Liver (tissue), 9 donors: ENCODE results near the gene NPL. TPM values are rescaled to one million over a fixed set of nuclear protein-coding genes. Genes with fewer than 3 reads are reported as not detected.
A peak's percentile ranks its signal among the peaks of the same experiment; 100 is the strongest.

ENCODE experiments used
- DNase-seq: peaks from one replicate; pipeline ENCODE4 v3.0.0-alpha.2; 2017; ENCODE audit warnings: low spot score
- H3K27ac ChIP-seq, 2 donors: one replicate each; pipeline ENCODE4 v1.7.0; 2013; ENCODE audit warnings: inconsistent platforms in 2 of 2, low read length in 2 of 2, control low read depth in 1 of 2, low read depth in 1 of 2, mild to moderate bottlenecking in 1 of 2
- H3K27me3 ChIP-seq, 4 donors: one replicate each; pipeline versions ENCODE4 v1.6.1 to v1.7.0; 2013; ENCODE audit warnings: low read length in 3 of 4, inconsistent platforms in 1 of 4, mild to moderate bottlenecking in 1 of 4, moderate library complexity in 1 of 4; ENCODE audit not compliant: control insufficient read depth in 4 of 4, insufficient read depth in 4 of 4
- H3K36me3 ChIP-seq, 4 donors: one replicate each; pipeline versions ENCODE4 v1.6.1 to v1.7.0; 2013; ENCODE audit warnings: low read length in 3 of 4, mild to moderate bottlenecking in 3 of 4, low read depth in 1 of 4, moderate library complexity in 1 of 4; ENCODE audit not compliant: control insufficient read depth in 4 of 4, insufficient read depth in 3 of 4
- H3K4me1 ChIP-seq, 4 donors: one replicate each; pipeline versions ENCODE4 v1.6.1 to v1.7.0; 2013; ENCODE audit warnings: low read length in 3 of 4, mild to moderate bottlenecking in 3 of 4, moderate library complexity in 1 of 4; ENCODE audit not compliant: control insufficient read depth in 4 of 4, insufficient read depth in 4 of 4
- H3K4me3 ChIP-seq, 3 donors: one replicate each; pipeline versions ENCODE4 v1.6.1 to v1.7.0; 2013; ENCODE audit warnings: low read length in 3 of 3, control low read depth in 1 of 3, low read depth in 1 of 3, mild to moderate bottlenecking in 1 of 3
- H3K9ac ChIP-seq, 2 donors: one replicate each; pipeline ENCODE4 v1.7.0; 2013; ENCODE audit warnings: low read length in 2 of 2, mild to moderate bottlenecking in 2 of 2, moderate library complexity in 2 of 2, control low read depth in 1 of 2, low read depth in 1 of 2
- H3K9me3 ChIP-seq, 4 donors: one replicate each; pipeline versions ENCODE4 v1.6.1 to v1.7.0; 2013; ENCODE audit warnings: low read length in 3 of 4; ENCODE audit not compliant: control insufficient read depth in 4 of 4
- ATF3 ChIP-seq: IDR thresholded peaks from 2 replicates; pipeline ENCODE4 v1.6.1; 2016; ENCODE audit warnings: antibody characterized with exemption
- CTCF ChIP-seq: fragments of 150-350 bp; IDR thresholded peaks from 2 replicates; pipeline ENCODE4 v1.5.1; 2017; ENCODE audit warnings: improper control_type of control experiment, low read depth, low read length; ENCODE audit not compliant: missing input control
- EGR1 ChIP-seq, 2 donors: IDR thresholded peaks; 2 replicates each; pipeline ENCODE4 v1.6.1; 2016 to 2018; ENCODE audit warnings: antibody characterized with exemption in 2 of 2, low read depth in 2 of 2
- FOXA1 ChIP-seq: IDR thresholded peaks from 2 replicates; pipeline ENCODE4 v1.6.1; 2016; ENCODE audit warnings: antibody characterized with exemption
- FOXA2 ChIP-seq: IDR thresholded peaks from 2 replicates; pipeline ENCODE4 v1.6.1; 2016; ENCODE audit warnings: antibody characterized with exemption
- GABPA ChIP-seq, 2 donors: IDR thresholded peaks in 1 of 2; conservative IDR thresholded peaks in 1 of 2; 2 replicates each; pipeline ENCODE4 v1.6.1; 2016; ENCODE audit warnings: antibody characterized with exemption in 2 of 2, mild to moderate bottlenecking in 1 of 2, moderate library complexity in 1 of 2
- HNF4A ChIP-seq, 2 donors: conservative IDR thresholded peaks; 2 replicates each; pipeline ENCODE4 v1.6.1; 2016; ENCODE audit warnings: antibody characterized with exemption in 2 of 2, mild to moderate bottlenecking in 2 of 2
- HNF4G ChIP-seq: IDR thresholded peaks from 2 replicates; pipeline ENCODE4 v1.6.1; 2016; ENCODE audit warnings: antibody characterized with exemption
- JUND ChIP-seq, 2 donors: IDR thresholded peaks; 2 replicates each; pipeline ENCODE4 v1.6.1; 2016; ENCODE audit warnings: antibody characterized with exemption in 2 of 2
- MAX ChIP-seq: IDR thresholded peaks from 2 replicates; pipeline ENCODE4 v1.6.1; 2016; ENCODE audit warnings: antibody characterized with exemption
- NR2F2 ChIP-seq: IDR thresholded peaks from 2 replicates; pipeline ENCODE4 v1.6.1; 2016; ENCODE audit warnings: antibody characterized with exemption
- RAD21 ChIP-seq, 2 donors: IDR thresholded peaks; 2 replicates each; pipeline ENCODE4 v1.6.1; 2016; ENCODE audit warnings: antibody characterized with exemption in 2 of 2, mild to moderate bottlenecking in 2 of 2
- REST ChIP-seq: IDR thresholded peaks from 2 replicates; pipeline ENCODE4 v1.6.1; 2016; ENCODE audit warnings: antibody characterized with exemption, mild to moderate bottlenecking
- RXRA ChIP-seq, 2 donors: IDR thresholded peaks; 2 replicates each; pipeline ENCODE4 v1.6.1; 2017 to 2018; ENCODE audit warnings: antibody characterized with exemption in 2 of 2, mild to moderate bottlenecking in 1 of 2
- SP1 ChIP-seq: IDR thresholded peaks from 2 replicates; pipeline ENCODE4 v1.6.1; 2018; ENCODE audit warnings: antibody characterized with exemption, mild to moderate bottlenecking
- TAF1 ChIP-seq: conservative IDR thresholded peaks from 2 replicates; pipeline ENCODE4 v1.6.1; 2016; ENCODE audit warnings: antibody characterized with exemption, mild to moderate bottlenecking
- YY1 ChIP-seq: IDR thresholded peaks from 2 replicates; pipeline ENCODE4 v1.6.1; 2016; ENCODE audit warnings: antibody characterized with exemption, mild to moderate bottlenecking
- ZBTB33 ChIP-seq: IDR thresholded peaks from 2 replicates; pipeline ENCODE4 v1.6.1; 2016; ENCODE audit warnings: antibody characterized with exemption
- WGBS: extraction: QIAGEN DNeasy Blood & Tissue Kit; methylation state at CpG from one replicate; pipeline ENCODE4 v1.1.7; 2013; 5-methylcytosine and 5-hydroxymethylcytosine counted together
- polyA plus RNA-seq, 2 donors: library from polyadenylated mRNA; stranded (reverse) in 1 of 2; unstranded in 1 of 2; fragments of 200-250 nt in 1 of 2; fragments of >200 nt in 1 of 2; fragmentation: Nextera tagmentation in 1 of 2; extraction: Ambion mirVana in 1 of 2; gene quantifications; one replicate each; pipeline versions ENCODE4 v1.2.1 to v1.2.3, GENCODE V29; 2013 to 2015
- total RNA-seq, 2 donors: library from RNA; depleted of rRNA; stranded (reverse); fragments of >200 nt; gene quantifications; one replicate each; pipeline ENCODE4 v1.2.3, GENCODE V29; 2014
- donor health status: healthy.
- donor health status: healthy.
- donor health status: healthy.
- donor health status: healthy.
- donor health status: healthy.

The NPL gene
- total and polyA plus RNA-seq, 4 donors = 8.5 to 47.3 (median 15.9) TPM

- H3K9me3 ChIP-seq = no peaks in the 10 kb centered on the region
- TF ChIP-seq SP1 = peak; percentile 14
- TF ChIP-seq ATF3 = no peak
- no peak for TF ChIP-seq HNF4G
- no peak for TF ChIP-seq FOXA1
- TF ChIP-seq YY1 = no peak
- no peak for TF ChIP-seq HNF4A (conservative IDR thresholded peaks at IDR 0.05)
- peak; percentile 79 for TF ChIP-seq NR2F2
- TF ChIP-seq RAD21 (IDR thresholded peaks at IDR 0.05) = no peak
- TF ChIP-seq MAX = peak; percentile 39
- TF ChIP-seq EGR1 (IDR thresholded peaks at IDR 0.05; ENCODE audit: low read depth in 2 of 2) = no peak
- no peak for TF ChIP-seq JUND (IDR thresholded peaks at IDR 0.05)
- no peak for TF ChIP-seq CTCF
- no peak for TF ChIP-seq GABPA (IDR thresholded peaks at IDR 0.05 in 1 of 2, conservative IDR thresholded peaks at IDR 0.05 in 1 of 2)
- no peak for TF ChIP-seq ZBTB33
- TF ChIP-seq TAF1 = no peak
- TF ChIP-seq RXRA (IDR thresholded peaks at IDR 0.05) = no peak
- no peak for TF ChIP-seq FOXA2
- TF ChIP-seq REST = no peak
- H3K27me3 ChIP-seq = no peaks in the 10 kb centered on the region
- no peaks in the 10 kb centered on the region for H3K36me3 ChIP-seq
- H3K9ac ChIP-seq = no peak overlapping the region
- no peak overlapping the region for H3K4me3 ChIP-seq
- 67% methylated on average over 8 of the region's 8 CpGs for WGBS
- no peak for DNase-seq
- peak overlapping the region in 1 of 2 donors; percentile 43 for H3K27ac ChIP-seq
- H3K4me1 ChIP-seq = peaks cover 2 to 12% (median 4%) of the 10 kb centered on the region in 4 donors
Observed at GRCh38 chr1:182795563-182796228, 6.1 kb downstream of the NPL start.
